B cell (primary cell): ENCODE measurements around the gene NOL9. TPM values are rescaled to one million over a fixed set of nuclear protein-coding genes. Genes with fewer than 3 reads are reported as not detected.

Experiments
- ATAC-seq: fragments of 200-7000 bp; cut with Tn5 transposase; one replicate; pipeline ENCODE4 v1.10.0; 2021; ENCODE audit warnings: low read depth, mild to moderate bottlenecking, moderate number of reproducible peaks, moderate library complexity
- CTCF ChIA-PET: fragments of 350-600 bp; sonication (Branson Sonifier 250); formaldehyde crosslinking; loops from one replicate; lab custom pipeline; 2021; ENCODE audit warnings: antibody characterized with exemption, inconsistent platforms; lab: Charles Lee
- POLR2A ChIA-PET: fragments of 350-600 bp; sonication (Branson Sonifier 250); formaldehyde crosslinking; loops from one replicate; lab custom pipeline; 2021; ENCODE audit warnings: antibody characterized with exemption; lab: Charles Lee
- DNase-seq: peaks from one replicate; pipeline ENCODE4 v3.0.0; 2013
- H2AFZ ChIP-seq: 2 replicates; pipeline ENCODE4 v1.6.1; 2012; ENCODE audit warnings: mild to moderate bottlenecking, low read depth, low read length; ENCODE audit not compliant: insufficient read depth, poor library complexity, severe bottlenecking
- H3K27ac ChIP-seq, 2 donors: 1 replicate in 1 of 2; 2 replicates in 1 of 2; pipeline ENCODE4 v1.5.1; 2012 to 2013; ENCODE audit warnings: low read length in 2 of 2, mild to moderate bottlenecking in 2 of 2, moderate library complexity in 1 of 2
- H3K27me3 ChIP-seq, 4 experiments: fragments of 200-600 bp in 1 of 4; sonication (generic) in 1 of 4; replicated peaks in 1 of 4; 1 replicate in 2 of 4; 2 replicates in 2 of 4; pipeline versions ENCODE4 v1.6.1 to v1.7.0; 2013 to 2016; ENCODE audit warnings: low read length in 3 of 4, mild to moderate bottlenecking in 2 of 4, mixed read lengths in 1 of 4, moderate library complexity in 1 of 4; ENCODE audit not compliant: insufficient read depth in 4 of 4, control insufficient read depth in 3 of 4; ENCODE audit errors: control extremely low read depth in 1 of 4
- H3K36me3 ChIP-seq, 2 experiments: replicated peaks in 1 of 2; 1 replicate in 1 of 2; 2 replicates in 1 of 2; pipeline versions ENCODE4 v1.6.1 to v1.7.1; 2013; ENCODE audit warnings: low read length in 1 of 2; ENCODE audit not compliant: insufficient read depth in 2 of 2, control insufficient read depth in 1 of 2; ENCODE audit errors: control extremely low read depth in 1 of 2, extremely low read depth in 1 of 2
- H3K4me1 ChIP-seq, 2 donors: fragments of 200-600 bp in 1 of 2; sonication (generic) in 1 of 2; 1 replicate in 1 of 2; 2 replicates in 1 of 2; pipeline versions ENCODE4 v1.5.1 to v1.6.1; 2013 to 2017; ENCODE audit warnings: low read length in 2 of 2; ENCODE audit not compliant: control insufficient read depth in 2 of 2, insufficient read depth in 2 of 2
- H3K4me2 ChIP-seq: replicated peaks from 2 replicates; pipeline ENCODE3; 2012; ENCODE audit warnings: mild to moderate bottlenecking, low read depth, low read length; ENCODE audit not compliant: poor library complexity, severe bottlenecking
- H3K4me3 ChIP-seq, 5 experiments: fragments of 200-600 bp in 1 of 5; sonication (generic) in 1 of 5; 1 replicate in 3 of 5; 2 replicates in 2 of 5; pipeline versions ENCODE4 v1.5.1 to v1.7.0; 2011 to 2016; ENCODE audit warnings: low read length in 4 of 5, mild to moderate bottlenecking in 4 of 5, low read depth in 2 of 5, control low read depth in 1 of 5, moderate library complexity in 1 of 5; ENCODE audit not compliant: insufficient read depth in 1 of 5; ENCODE audit errors: control extremely low read depth in 1 of 5, extremely low read depth in 1 of 5
- H3K79me2 ChIP-seq: fragments of 200-600 bp; sonication (generic); one replicate; pipeline ENCODE4 v1.6.0; 2016; ENCODE audit warnings: low read length; ENCODE audit not compliant: control insufficient read depth, insufficient read depth
- H3K9ac ChIP-seq: fragments of 200-600 bp; sonication (generic); 2 replicates; pipeline ENCODE4 v1.6.1; 2017; ENCODE audit warnings: mild to moderate bottlenecking, low read length, moderate library complexity
- H3K9me3 ChIP-seq, 3 donors: one replicate each; pipeline versions ENCODE4 v1.6.1 to v1.7.1; 2013; ENCODE audit warnings: low read length in 2 of 3; ENCODE audit not compliant: control insufficient read depth in 2 of 3, insufficient read depth in 1 of 3; ENCODE audit errors: control extremely low read depth in 1 of 3
- H4K20me1 ChIP-seq: 2 replicates; pipeline ENCODE4 v1.6.0; 2012; ENCODE audit warnings: mild to moderate bottlenecking, low read length; ENCODE audit not compliant: insufficient read depth, control insufficient read depth, poor library complexity, severe bottlenecking
- H3K27ac Mint-ChIP-seq: one replicate; pipeline ENCODE4 v1.8.0; 2021; ENCODE audit warnings: mixed read lengths
- H3K27me3 Mint-ChIP-seq: one replicate; pipeline ENCODE4 v1.8.0; 2021; ENCODE audit warnings: mixed read lengths
- H3K4me1 Mint-ChIP-seq: one replicate; pipeline ENCODE4 v1.8.0; 2021; ENCODE audit warnings: mixed read lengths
- H3K4me3 Mint-ChIP-seq: one replicate; pipeline ENCODE4 v1.8.0; 2021; ENCODE audit warnings: mixed read lengths
- H3K9me3 Mint-ChIP-seq: one replicate; pipeline ENCODE4 v1.8.0; 2022; ENCODE audit warnings: mixed read lengths; ENCODE audit not compliant: insufficient read depth
- CTCF ChIP-seq: fragments of 200-600 bp; IDR thresholded peaks from one replicate; pipeline ENCODE4 v1.8.0; 2022; ENCODE audit warnings: antibody characterized with exemption, mild to moderate bottlenecking
- EZH2 ChIP-seq: IDR thresholded peaks from 2 replicates; pipeline ENCODE4 v1.6.1; 2012; ENCODE audit warnings: borderline replicate concordance, low read depth, mild to moderate bottlenecking, moderate library complexity, low read length; ENCODE audit not compliant: insufficient read depth, poor library complexity, severe bottlenecking
- WGBS: methylation state at CpG from one replicate; pipeline ENCODE4 v1.1.5; 2013; ENCODE audit warnings: missing lambda C conversion rate; ENCODE audit not compliant: insufficient coverage; 5-methylcytosine and 5-hydroxymethylcytosine counted together
- intact Hi-C: fragments of 100-400 bp; cut with micrococcal nuclease; formaldehyde crosslinking; loops from one replicate; pipeline ENCODE4 v1.10.0; 2022
- polyA plus RNA-seq: library from polyadenylated mRNA; depleted of rRNA; stranded (reverse); fragments of >200 nt; gene quantifications from 2 replicates; pipeline ENCODE4 v1.2.3, GENCODE V29; 2012
- total RNA-seq, 2 donors: library from RNA; stranded (reverse); fragments of 120-200 nt in 1 of 2; gene quantifications; 1 replicate in 1 of 2; 2 replicates in 1 of 2; pipeline versions ENCODE4 v1.2.3 to v1.2.4, GENCODE V29; 2013 to 2022

The NOL9 gene
- total and polyA plus RNA-seq, 2 donors (not counting 1 experiment from before 2014, with no cell fraction given), result 23.8 to 49.5 TPM

GRCh38 chr1:6483017-6483760, 71.1 kb downstream of the NOL9 start:
- ChIA-PET POLR2A (no interaction called here), CTCF (interaction anchor here (0.7 to 8.5 kb wide), 3 partner anchors 41 to 163 kb away, joined by 3 to 86 read pairs (median 3); no protein-coding TSS in a partner anchor)
- H3K79me2 ChIP-seq, result no peaks in the 10 kb centered on the region
- H3K4me1 Mint-ChIP-seq, result peaks cover 9% of the 10 kb centered on the region
- H3K9me3 ChIP-seq, result peaks cover 0 to 4% (median 0%) of the 10 kb centered on the region in 3 donors
- peak overlapping the region; percentile 26 for H3K27ac Mint-ChIP-seq
- peaks cover 0 to 33% (median 15%) of the 10 kb centered on the region in 4 experiments for H3K27me3 ChIP-seq
- intact Hi-C loops, result no loop called here
- DNase-seq, result no peak
- H3K4me2 ChIP-seq, result no peak overlapping the region
- no peak overlapping the region for H2AFZ ChIP-seq
- ATAC-seq, result no peak
- H3K4me3 ChIP-seq, result no peak overlapping the region
- TF ChIP-seq CTCF (no peak), EZH2 (no peak)
- H3K36me3 ChIP-seq, result no peaks in the 10 kb centered on the region
- no peak overlapping the region for H3K27ac ChIP-seq
- H3K27me3 Mint-ChIP-seq, result peaks cover 42% of the 10 kb centered on the region
- H3K9me3 Mint-ChIP-seq, result no peaks in the 10 kb centered on the region
- no peaks in the 10 kb centered on the region for H4K20me1 ChIP-seq
- H3K4me3 Mint-ChIP-seq, result no peak overlapping the region
- WGBS, result 82% methylated on average over 13 of the region's 14 CpGs
- no peak overlapping the region for H3K9ac ChIP-seq
- peaks cover 12 to 17% of the 10 kb centered on the region in 2 donors for H3K4me1 ChIP-seq

GRCh38 chr1:6481820-6482219, 72.5 kb downstream of the NOL9 start:
- H3K4me3 Mint-ChIP-seq, result no peak overlapping the region
- peaks cover 0 to 32% (median 15%) of the 10 kb centered on the region in 4 experiments for H3K27me3 ChIP-seq
- H3K4me1 ChIP-seq, result peaks cover 12 to 16% of the 10 kb centered on the region in 2 donors
- H3K4me2 ChIP-seq, result no peak overlapping the region
- H3K9ac ChIP-seq, result no peak overlapping the region
- H3K79me2 ChIP-seq, result no peaks in the 10 kb centered on the region
- no peak overlapping the region for H2AFZ ChIP-seq
- H3K4me1 Mint-ChIP-seq, result peaks cover 9% of the 10 kb centered on the region
- intact Hi-C loops, result no loop called here
- no peaks in the 10 kb centered on the region for H3K36me3 ChIP-seq
- H3K4me3 ChIP-seq, result no peak overlapping the region
- no peak overlapping the region for H3K27ac ChIP-seq
- no peak overlapping the region for H3K27ac Mint-ChIP-seq
- TF ChIP-seq EZH2 (no peak), CTCF (no peak)
- no peaks in the 10 kb centered on the region for H3K9me3 Mint-ChIP-seq
- H3K27me3 Mint-ChIP-seq, result peaks cover 38% of the 10 kb centered on the region
- POLR2A ChIA-PET, result no interaction called here
- 93% methylated on average over 5 of the region's 5 CpGs for WGBS
- DNase-seq (no peak), ATAC-seq (no peak)
- peaks cover 0 to 4% (median 0%) of the 10 kb centered on the region in 3 donors for H3K9me3 ChIP-seq
- H4K20me1 ChIP-seq, result no peaks in the 10 kb centered on the region
- CTCF ChIA-PET, result interaction anchor here (1.0 to 2.0 kb wide), 2 partner anchors 165 to 166 kb away, joined by 3 to 7 read pairs; no protein-coding TSS in a partner anchor
